ENCODE results near the gene CACNA2D1. TPM values are rescaled to one million over a fixed set of nuclear protein-coding genes. Genes with fewer than 3 reads are reported as not detected.

The CACNA2D1 gene
- total RNA-seq, 1 experiment from 2014 or later, result 36.2 TPM

GRCh38 chr7:82284936-82285519, 158.5 kb downstream of the CACNA2D1 start:
- Mint-ChIP-seq H3K27ac (peak overlapping the region; percentile 13 to 88 (median 87); a peak in 5 of 7 replicates), H3K4me3 (no peak overlapping the region), H3K27me3 (ENCODE audit: low read depth) (no peaks in the 10 kb centered on the region), H3K9me3 (no peaks in the 10 kb centered on the region), H3K36me3 (ENCODE audit: insufficient read depth in 1 of 3, low read depth in 3 of 3) (peaks cover 0 to 5% (median 2%) of the 10 kb centered on the region in 3 experiments; a peak in 2 of 7 replicates), H3K4me1 (peaks cover 52 to 56% of the 10 kb centered on the region in 2 experiments)
- H3K9ac ChIP-seq (ENCODE audit: extremely low read depth, insufficient read length, low read length), result no peak overlapping the region
- no peak overlapping the region for H3K56ac ChIP-seq (ENCODE audit: insufficient read length, low read depth, low read length)
- H3K4ac ChIP-seq (ENCODE audit: low read depth, low read length), result no peak overlapping the region
- no peak overlapping the region for H3T11ph ChIP-seq (ENCODE audit: low read length)
- H3K23ac ChIP-seq (ENCODE audit: insufficient read length, low read depth, low read length), result no peak overlapping the region
- H3K4me2 ChIP-seq (ENCODE audit: insufficient read depth, insufficient read length, low read length), result no peak overlapping the region
- no peaks in the 10 kb centered on the region for H3K23me2 ChIP-seq (ENCODE audit: insufficient read length, low read depth, low read length, poor library complexity, severe bottlenecking)
- H4K5ac ChIP-seq (ENCODE audit: insufficient read length, low read depth, low read length), result no peak overlapping the region
- no peaks in the 10 kb centered on the region for H3K9me3 ChIP-seq (ENCODE audit: control insufficient read depth, low read depth, low read length)
- H2BK20ac ChIP-seq (ENCODE audit: low read depth, low read length, poor library complexity, severe bottlenecking), result no peak overlapping the region
- no peaks in the 10 kb centered on the region for H4K20me1 ChIP-seq (ENCODE audit: control insufficient read depth, insufficient read depth, insufficient read length)
- no peak overlapping the region for H2AFZ ChIP-seq (ENCODE audit: low read length)
- no peak for TF ChIP-seq CTCF (conservative IDR thresholded peaks at IDR 0.05)
- H2BK5ac ChIP-seq (ENCODE audit: insufficient read length, low read length), result no peak overlapping the region
- no peak overlapping the region for H3K18ac ChIP-seq (ENCODE audit: insufficient read length, low read depth, low read length)
- no peak overlapping the region for H2BK12ac ChIP-seq (ENCODE audit: insufficient read length, low read depth, low read length)
- H3K79me1 ChIP-seq (ENCODE audit: insufficient read depth, low read depth, low read length, poor library complexity, severe bottlenecking), result no peaks in the 10 kb centered on the region
- no peak overlapping the region for H3K27ac ChIP-seq (ENCODE audit: insufficient read length, low read depth, low read length)
- peaks cover 7% of the 10 kb centered on the region; the same call in 1 of the 2 replicates for H3K4me1 ChIP-seq (ENCODE audit: insufficient read depth, low read length)
- H4K91ac ChIP-seq (ENCODE audit: insufficient read length, low read depth, low read length), result no peak overlapping the region
- no peak overlapping the region for H2AK5ac ChIP-seq (ENCODE audit: insufficient read length, low read length)
- H4K8ac ChIP-seq (replicated peaks; ENCODE audit: insufficient read length, low read depth, low read length), result no peak overlapping the region
- H3K27me3 ChIP-seq (ENCODE audit: insufficient read depth, low read length), result no peaks in the 10 kb centered on the region
- H2BK120ac ChIP-seq (ENCODE audit: low read depth, low read length, poor library complexity, severe bottlenecking), result no peak overlapping the region
- peak; percentile 60 for DNase-seq
- no CpG with 5 or more reads among the region's 6 CpGs for WGBS (ENCODE audit: extremely low coverage, insufficient read length, low lambda C conversion rate)
- H3K79me2 ChIP-seq (ENCODE audit: insufficient read depth, low read length), result no peaks in the 10 kb centered on the region
- H3K14ac ChIP-seq (ENCODE audit: insufficient read depth, low read length), result no peak overlapping the region
- no peak overlapping the region for H2BK15ac ChIP-seq (ENCODE audit: low read depth, low read length)
